Middle frontal gyrus (tissue), 1 donor: Measurements from ENCODE around the gene PER3.
"Not testable (repeated sequence)": the region's sequence is repeated elsewhere in the genome, so short reads cannot be mapped to it uniquely, and the experiment has no call there.

Experiments used
- DNase-seq: peaks from one replicate; pipeline ENCODE4 v3.0.0-alpha.2; 2015; ENCODE audit warnings: low spot score; ENCODE audit errors: extremely low spot score

Gene PER3

DNA sequence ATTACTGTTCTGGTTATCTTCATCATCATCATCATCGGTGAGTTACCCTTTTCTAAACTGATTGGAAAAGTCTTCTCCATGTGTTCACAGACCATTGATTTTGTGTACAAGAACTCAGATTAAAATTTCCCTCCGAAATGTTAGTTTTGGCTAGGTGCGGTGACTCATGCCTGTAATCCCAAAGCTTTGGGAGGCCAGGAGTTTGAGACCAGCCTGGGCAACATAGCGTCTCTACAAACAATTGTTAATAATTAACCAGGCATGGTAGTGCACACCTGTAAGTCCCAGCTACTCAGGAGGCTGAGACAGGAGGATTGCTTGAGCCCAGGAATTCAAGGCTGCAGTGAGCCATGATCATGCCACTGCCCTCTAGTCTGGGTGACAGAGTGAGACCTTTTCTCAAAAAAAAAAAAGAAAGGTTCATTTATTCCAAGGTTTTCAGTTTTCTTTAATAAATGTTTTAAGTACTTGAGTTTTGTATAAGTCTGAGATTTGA lies 5.9 kb upstream of the PER3 start:
- no peak for DNase-seq

- DNase-seq, result no peak
Observed at GRCh38 chr1:7780976-7781375, 3.1 kb upstream of the PER3 start.

DNA sequence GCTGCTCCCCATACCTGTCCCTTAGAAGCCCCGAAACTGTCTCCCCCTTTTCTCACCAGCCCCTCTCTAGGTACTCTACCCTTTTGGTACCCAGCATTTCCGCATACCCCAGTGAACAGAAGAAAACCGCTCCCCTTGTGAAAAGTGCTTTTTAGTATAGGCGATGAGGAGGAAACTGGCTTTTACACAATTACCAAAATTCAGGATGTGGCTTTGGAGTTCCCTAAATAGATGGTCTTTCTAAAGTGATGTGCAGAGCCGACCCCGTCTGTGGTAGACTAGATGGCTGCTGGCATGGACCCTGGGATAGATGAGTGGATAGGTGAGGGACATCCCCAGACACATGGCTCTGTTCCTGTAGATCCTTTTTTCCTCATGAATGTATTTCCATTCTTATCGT lies 2.6 kb upstream of the PER3 start:
- no peak for DNase-seq

- DNase-seq, result no peak
Observed at GRCh38 chr1:7781923-7782495, 2.1 kb upstream of the PER3 start.

- no peak for DNase-seq
Observed at GRCh38 chr1:7783178-7783711, 846 bp upstream of the PER3 start.

DNA sequence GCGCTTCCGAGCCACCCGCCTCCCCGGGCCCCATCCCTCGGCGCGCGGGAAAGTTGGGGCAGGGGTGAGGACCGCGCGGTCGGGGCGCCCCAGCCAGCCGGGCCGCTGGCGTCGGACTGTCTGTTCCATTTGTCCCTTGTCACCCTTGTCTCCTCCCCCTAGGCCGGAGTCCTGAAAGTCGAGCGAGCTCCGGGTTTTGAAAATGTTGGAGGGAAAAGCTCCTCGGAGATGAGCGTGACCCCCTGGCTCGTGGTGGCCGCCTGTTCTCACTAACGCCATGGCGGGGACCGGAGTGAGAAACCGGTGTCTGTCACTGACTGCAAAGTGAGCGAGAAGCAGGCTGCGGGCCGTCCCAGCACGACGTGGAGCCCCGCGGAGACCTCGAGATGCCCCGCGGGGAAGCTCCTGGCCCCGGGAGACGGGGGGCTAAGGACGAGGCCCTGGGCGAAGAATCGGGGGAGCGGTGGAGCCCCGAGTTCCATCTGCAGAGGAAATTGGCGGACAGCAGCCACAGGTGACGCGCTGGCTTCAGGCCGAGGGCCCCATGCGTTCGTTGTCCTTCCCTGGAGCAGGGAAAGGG lies 491 bp downstream of the PER3 start:
- DNase-seq, result no peak

- no peak for DNase-seq
Observed at GRCh38 chr1:7785108-7785507, 1.0 kb downstream of the PER3 start.

DNA sequence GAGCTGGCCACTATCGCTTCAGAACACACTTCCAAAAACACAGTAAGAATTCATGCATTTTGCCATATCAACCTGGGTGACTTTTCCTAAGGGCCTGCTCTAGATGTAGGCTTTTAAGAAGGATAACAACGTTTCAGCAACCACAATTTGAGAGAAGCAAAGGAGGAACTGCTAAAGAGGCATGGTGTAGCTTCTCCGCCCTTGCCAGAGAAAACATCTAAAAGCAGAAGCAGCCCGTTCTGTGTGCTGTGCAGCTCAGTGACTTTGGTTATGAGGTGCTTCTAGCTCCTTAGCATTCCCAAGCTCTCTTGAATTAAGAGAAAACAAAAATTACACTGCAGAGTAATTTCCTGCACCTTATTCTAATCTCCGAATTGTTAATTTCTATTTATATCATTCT lies 2.7 kb downstream of the PER3 start:
- no peak for DNase-seq

DNA sequence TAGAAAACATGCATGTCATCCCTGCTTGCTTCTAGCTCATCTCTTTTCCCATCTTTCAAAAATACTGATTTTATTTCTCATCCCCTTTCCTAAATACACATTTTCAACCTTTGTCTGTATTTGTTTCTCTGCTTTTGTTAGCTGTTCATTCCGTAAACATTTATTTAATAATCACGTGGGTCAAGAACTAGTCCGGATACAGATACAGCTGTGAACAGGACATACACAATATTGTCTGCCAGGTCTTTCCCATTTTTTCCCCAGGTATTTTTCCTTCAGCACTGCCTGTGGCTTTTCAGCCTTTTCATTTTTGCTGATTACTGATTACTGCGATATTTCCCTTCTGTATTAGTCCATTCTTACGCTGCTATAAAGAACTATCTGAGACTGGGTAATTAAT lies 5.7 kb downstream of the PER3 start:
- no peak for DNase-seq

- DNase-seq, result not testable (repeated sequence)
Observed at GRCh38 chr1:7791027-7791426, 6.9 kb downstream of the PER3 start.

GRCh38 chr1:7795406-7795805 lies 11.3 kb downstream of the PER3 start:
- no peak for DNase-seq

DNA sequence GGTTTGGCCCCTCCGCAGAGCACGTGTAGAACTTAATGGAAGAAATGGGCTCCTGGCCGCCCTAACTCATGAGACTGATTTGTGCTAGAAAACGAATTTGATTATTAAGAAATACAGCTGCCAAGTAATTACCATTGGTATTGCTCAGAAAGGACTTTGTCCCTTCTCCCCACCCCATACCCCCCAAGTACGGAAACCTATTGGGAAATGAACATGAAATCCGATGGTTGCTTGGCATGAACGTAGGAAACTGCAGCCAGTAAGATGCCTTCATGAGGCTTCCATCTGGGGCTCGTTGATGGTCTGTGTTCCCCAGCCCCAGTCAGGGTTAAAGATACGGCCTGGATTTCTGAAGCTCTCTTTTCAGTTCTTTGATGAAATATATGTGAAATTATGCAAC lies 21.4 kb downstream of the PER3 start:
- no peak for DNase-seq

- no peak for DNase-seq
Observed at GRCh38 chr1:7808253-7808844, 24.3 kb downstream of the PER3 start.

- no peak for DNase-seq
Observed at GRCh38 chr1:7809742-7810141, 25.7 kb downstream of the PER3 start.

DNA sequence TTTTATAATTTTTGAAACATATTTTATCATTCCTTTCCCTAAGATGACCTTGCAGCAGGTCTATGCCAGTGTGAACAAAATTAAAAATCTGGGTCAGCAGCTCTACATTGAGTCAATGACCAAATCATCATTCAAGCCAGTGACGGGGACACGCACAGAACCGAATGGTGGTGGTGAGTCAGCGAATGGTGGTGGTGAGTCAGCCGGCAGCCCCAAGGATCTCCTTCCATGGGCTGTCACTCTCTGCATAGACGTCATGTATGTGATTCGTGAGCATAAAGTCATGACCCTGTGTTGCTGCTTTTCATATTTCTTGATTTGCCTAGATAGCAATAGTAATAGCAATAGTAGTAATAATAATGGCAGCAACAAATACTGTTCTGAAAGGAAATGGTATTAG lies 26.3 kb downstream of the PER3 start:
- no peak for DNase-seq

GRCh38 chr1:7811476-7811875 lies 27.4 kb downstream of the PER3 start:
- DNase-seq, result no peak

GRCh38 chr1:7813677-7814373 lies 29.7 kb downstream of the PER3 start:
- DNase-seq, result no peak

- DNase-seq, result no peak
Observed at GRCh38 chr1:7821282-7821681, 37.2 kb downstream of the PER3 start.

DNA sequence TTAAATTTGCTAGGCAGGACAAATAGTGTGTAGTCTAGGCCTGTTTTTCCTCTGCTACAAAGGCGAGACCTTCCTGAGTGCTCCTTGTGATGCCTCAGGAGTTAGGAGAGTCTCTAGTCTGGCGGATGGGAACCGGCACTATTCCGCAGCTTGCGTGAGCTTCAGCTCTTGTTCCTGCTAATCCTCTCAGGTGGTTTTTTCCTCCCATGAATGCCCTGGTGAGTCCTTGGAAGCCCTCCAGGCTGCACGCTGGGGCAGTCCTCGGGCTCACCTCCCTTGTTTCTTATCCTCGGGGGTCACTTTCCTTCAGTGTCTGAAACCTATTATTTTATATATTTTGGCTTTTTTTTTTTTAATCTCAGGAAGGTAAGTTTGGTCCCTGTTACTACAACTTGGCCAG lies 40.6 kb downstream of the PER3 start:
- no peak for DNase-seq

- no peak for DNase-seq
Observed at GRCh38 chr1:7826363-7826762, 42.3 kb downstream of the PER3 start.

DNA sequence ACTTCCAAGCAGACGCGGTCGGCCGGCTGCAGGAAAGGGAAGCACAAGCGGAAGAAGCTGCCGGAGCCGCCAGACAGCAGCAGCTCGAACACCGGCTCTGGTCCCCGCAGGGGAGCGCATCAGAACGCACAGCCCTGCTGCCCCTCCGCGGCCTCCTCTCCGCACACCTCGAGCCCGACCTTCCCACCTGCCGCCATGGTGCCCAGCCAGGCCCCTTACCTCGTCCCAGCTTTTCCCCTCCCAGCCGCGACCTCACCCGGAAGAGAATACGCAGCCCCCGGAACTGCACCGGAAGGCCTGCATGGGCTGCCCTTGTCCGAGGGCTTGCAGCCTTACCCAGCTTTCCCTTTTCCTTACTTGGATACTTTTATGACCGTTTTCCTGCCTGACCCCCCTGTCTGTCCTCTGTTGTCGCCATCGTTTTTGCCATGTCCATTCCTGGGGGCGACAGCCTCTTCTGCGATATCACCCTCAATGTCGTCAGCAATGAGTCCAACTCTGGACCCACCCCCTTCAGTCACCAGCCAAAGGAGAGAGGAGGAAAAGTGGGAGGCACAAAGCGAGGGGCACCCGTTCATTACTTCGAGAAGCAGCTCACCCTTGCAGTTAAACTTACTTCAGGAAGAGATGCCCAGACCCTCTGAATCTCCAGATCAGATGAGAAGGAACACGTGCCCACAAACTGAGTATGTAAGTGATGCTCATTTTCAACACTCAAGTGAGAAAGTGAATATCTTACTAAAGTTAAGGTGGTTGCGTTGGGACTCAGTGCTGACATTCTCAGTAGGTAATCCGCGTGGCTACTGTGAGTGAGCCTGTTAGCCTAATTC lies 43.2 kb downstream of the PER3 start:
- no peak for DNase-seq
